Measurements from ENCODE around the gene STAG3. TPM values are rescaled to one million over a fixed set of nuclear protein-coding genes. Genes with fewer than 3 reads are reported as not detected.

Gene STAG3
- total and polyA plus RNA-seq, 2 of the 8 experiments (the other 6 are each of a cell fraction or from before 2014, with no cell fraction given): 1.3 to 3.3 TPM

DNA sequence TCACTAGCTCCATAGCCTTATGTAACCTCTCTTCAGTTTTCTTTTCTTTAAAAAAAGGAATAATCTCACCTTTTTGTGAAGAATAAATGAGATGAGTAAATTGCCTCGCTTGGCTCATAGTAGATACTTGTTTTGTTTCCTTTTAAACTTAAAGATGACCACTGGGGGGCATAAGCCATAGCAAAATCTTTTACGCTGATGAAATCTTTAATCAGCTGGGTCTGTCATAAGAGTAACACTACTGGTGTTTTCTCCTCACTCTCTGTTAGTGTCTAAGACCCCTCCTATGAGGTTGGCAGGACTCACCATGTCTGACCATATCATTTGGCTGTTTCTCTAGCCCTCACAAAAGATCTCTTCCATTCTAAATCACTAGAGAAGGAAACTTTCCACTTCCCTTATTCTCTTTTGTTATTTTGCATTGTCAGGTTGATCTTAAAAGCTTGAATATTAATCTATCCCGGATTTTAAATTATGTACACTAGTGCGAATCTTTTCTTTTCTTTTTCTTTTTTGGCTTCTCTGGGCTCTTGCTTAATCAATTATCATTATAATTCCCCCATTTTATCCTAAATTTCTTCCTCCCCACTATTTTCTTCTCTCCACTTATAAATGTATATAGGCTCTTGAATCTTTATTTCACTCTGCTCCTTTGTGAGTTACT lies 12.5 kb downstream of the STAG3 start:
- H3K4me2 ChIP-seq (ENCODE audit: insufficient read depth in 1 of 2, low read depth in 2 of 2, low read length in 2 of 2): no peak overlapping the region
- no peaks in the 10 kb centered on the region; a peak in 1 of 7 replicates for H3K27me3 ChIP-seq (replicated peaks in 1 of 4; ENCODE audit: control insufficient read depth in 3 of 4, extremely low read depth in 1 of 4, insufficient read depth in 3 of 4, low read length in 3 of 4)
- DNase-seq (ENCODE audit: low read depth in 1 of 2, low spot score in 2 of 2) (no peak), FAIRE-seq (no peak)
- H3K56ac ChIP-seq (replicated peaks; ENCODE audit: insufficient read length, low read depth, low read length): no peak overlapping the region
- H4K91ac ChIP-seq (replicated peaks; ENCODE audit: insufficient read length, low read length): no peak overlapping the region
- ChIA-PET CTCF (ENCODE audit: partially characterized antibody) (interaction anchor here (0.8 to 3.5 kb wide), 12 partner anchors 10 to 313 kb away, joined by 3 to 16 read pairs (median 4); partner anchors contain the start of genes GPC2 and STAG3), POLR2A (ENCODE audit: partially characterized antibody) (interaction anchor here (0.6 to 1.8 kb wide), 3 partner anchors 8 to 89 kb away, joined by 3 read pairs; partner anchors contain the start of genes AP4M1 and MCM7)
- H2BK20ac ChIP-seq (ENCODE audit: low read length): no peak overlapping the region
- H3K36me3 ChIP-seq (ENCODE audit: control insufficient read depth in 2 of 4, insufficient read depth in 4 of 4, low read length in 3 of 4): no peaks in the 10 kb centered on the region
- no peak overlapping the region for H2AFZ ChIP-seq (ENCODE audit: low read length)
- H4K5ac ChIP-seq (ENCODE audit: insufficient read length, low read depth, low read length): no peak overlapping the region
- H3K9me3 ChIP-seq (ENCODE audit: insufficient read depth in 2 of 2, low read depth in 1 of 2, low read length in 1 of 2): no peaks in the 10 kb centered on the region
- no peak overlapping the region for H3K9ac ChIP-seq (replicated peaks in 1 of 4; ENCODE audit: extremely low read depth in 1 of 4, low read depth in 3 of 4, low read length in 3 of 4)
- H2AK5ac ChIP-seq (ENCODE audit: low read depth, low read length): no peak overlapping the region
- H4K8ac ChIP-seq (ENCODE audit: extremely low read depth, insufficient read depth, low read length): no peak overlapping the region
- H3K23me2 ChIP-seq (ENCODE audit: low read depth, low read length): no peaks in the 10 kb centered on the region
- no peaks in the 10 kb centered on the region for H4K20me1 ChIP-seq (replicated peaks in 1 of 2; ENCODE audit: control insufficient read depth in 1 of 2, insufficient read depth in 2 of 2, low read length in 2 of 2)
- H2BK5ac ChIP-seq (ENCODE audit: low read depth, low read length): no peak overlapping the region
- H3K4ac ChIP-seq (replicated peaks; ENCODE audit: insufficient read length, low read depth, low read length): no peak overlapping the region
- H3K79me1 ChIP-seq (ENCODE audit: low read depth, low read length): no peaks in the 10 kb centered on the region
- 84% methylated on average over 4 of the region's 4 CpGs; no CpG with 5 or more reads in 1 of the 2 experiments for WGBS, 2 experiments (ENCODE audit: extremely low coverage in 1 of 2, insufficient coverage in 1 of 2, insufficient read length in 1 of 2, insufficient replicate concordance in 2 of 2, low coverage in 1 of 2, low lambda C conversion rate in 2 of 2, missing lambda C conversion rate in 1 of 2)
- no peak overlapping the region for H2BK15ac ChIP-seq (ENCODE audit: low read length)
- no peak overlapping the region for H3K18ac ChIP-seq (ENCODE audit: extremely low read depth, low read length)
- no peak overlapping the region for H2BK120ac ChIP-seq (replicated peaks; ENCODE audit: low read depth, low read length)
- H3K14ac ChIP-seq (ENCODE audit: insufficient read length): no peak overlapping the region
- no peaks in the 10 kb centered on the region for H3K4me1 ChIP-seq (replicated peaks in 1 of 4; ENCODE audit: control insufficient read depth in 3 of 4, insufficient read depth in 4 of 4, low read length in 3 of 4)
- TF ChIP-seq SUZ12 (IDR thresholded peaks at IDR 0.05; ENCODE audit: low read length): no peak
- TF ChIP-seq RAD21 (IDR thresholded peaks at IDR 0.05 in 1 of 2, conservative IDR thresholded peaks at IDR 0.05 in 1 of 2; ENCODE audit: low read depth in 2 of 2, low read length in 2 of 2): peak; percentile 7; a peak in 1 of 4 replicates
- TF ChIP-seq GTF2F1 (IDR thresholded peaks at IDR 0.05; ENCODE audit: borderline replicate concordance, low read depth, low read length): no peak
- TF ChIP-seq, protein P1, sequence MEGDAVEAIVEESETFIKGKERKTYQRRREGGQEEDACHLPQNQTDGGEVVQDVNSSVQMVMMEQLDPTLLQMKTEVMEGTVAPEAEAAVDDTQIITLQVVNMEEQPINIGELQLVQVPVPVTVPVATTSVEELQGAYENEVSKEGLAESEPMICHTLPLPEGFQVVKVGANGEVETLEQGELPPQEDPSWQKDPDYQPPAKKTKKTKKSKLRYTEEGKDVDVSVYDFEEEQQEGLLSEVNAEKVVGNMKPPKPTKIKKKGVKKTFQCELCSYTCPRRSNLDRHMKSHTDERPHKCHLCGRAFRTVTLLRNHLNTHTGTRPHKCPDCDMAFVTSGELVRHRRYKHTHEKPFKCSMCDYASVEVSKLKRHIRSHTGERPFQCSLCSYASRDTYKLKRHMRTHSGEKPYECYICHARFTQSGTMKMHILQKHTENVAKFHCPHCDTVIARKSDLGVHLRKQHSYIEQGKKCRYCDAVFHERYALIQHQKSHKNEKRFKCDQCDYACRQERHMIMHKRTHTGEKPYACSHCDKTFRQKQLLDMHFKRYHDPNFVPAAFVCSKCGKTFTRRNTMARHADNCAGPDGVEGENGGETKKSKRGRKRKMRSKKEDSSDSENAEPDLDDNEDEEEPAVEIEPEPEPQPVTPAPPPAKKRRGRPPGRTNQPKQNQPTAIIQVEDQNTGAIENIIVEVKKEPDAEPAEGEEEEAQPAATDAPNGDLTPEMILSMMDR (IDR thresholded peaks at IDR 0.05; ENCODE audit: control extremely low read depth in 1 of 3, insufficient read depth in 1 of 3, low read depth in 1 of 3, low read length in 3 of 3): peak in 1 of 3 experiments; percentile 15; a peak in 2 of 4 replicates
- no peak overlapping the region for H3K4me3 ChIP-seq (ENCODE audit: extremely low read depth in 1 of 4, insufficient read depth in 2 of 4, low read depth in 3 of 4, low read length in 4 of 4)
- no peak overlapping the region for H3K23ac ChIP-seq (ENCODE audit: insufficient read length)
- H3K79me2 ChIP-seq (ENCODE audit: control insufficient read depth in 1 of 2, insufficient read depth in 2 of 2, low read length in 2 of 2): no peaks in the 10 kb centered on the region
- H2BK12ac ChIP-seq (ENCODE audit: low read depth, low read length): no peak overlapping the region
- H3K27ac ChIP-seq (ENCODE audit: low read depth, low read length): no peak overlapping the region

Measured in H1 (cell line).